GM12891 (cell line): ENCODE measurements around the gene TAF5.
"Not testable (repeated sequence)": the region's sequence is repeated elsewhere in the genome, so short reads cannot be mapped to it uniquely, and the experiment has no call there.

ENCODE experiments used
- DNase-seq: peaks from one replicate; pipeline ENCODE4 v3.0.0; 2011; ENCODE audit warnings: low spot score; ENCODE audit not compliant: insufficient read length
- FAIRE-seq: peaks from 2 replicates; lab custom pipeline; 2011; peaks lifted over from hg19 to GRCh38; lab: Jason Lieb, UNC
- PAX5 ChIP-seq: IDR thresholded peaks from 2 replicates; pipeline ENCODE4 v1.6.1; 2011; ENCODE audit warnings: low read length, moderate library complexity, mild to moderate bottlenecking; ENCODE audit not compliant: insufficient read depth, severe bottlenecking
- POLR2A ChIP-seq: IDR thresholded peaks from 2 replicates; pipeline ENCODE4 v1.6.1; 2011; ENCODE audit warnings: low read depth, low read length, control low read depth
- POLR2AphosphoS5 ChIP-seq: IDR thresholded peaks from 2 replicates; pipeline ENCODE4 v1.6.1; 2011; ENCODE audit warnings: low read depth, low read length, control low read depth
- POU2F2 ChIP-seq: IDR thresholded peaks from 2 replicates; pipeline ENCODE4 v1.6.1; 2011; ENCODE audit warnings: low read depth, mild to moderate bottlenecking, control low read depth, low read length, moderate library complexity
- SPI1 ChIP-seq: IDR thresholded peaks from 2 replicates; pipeline ENCODE4 v1.6.1; 2011; ENCODE audit warnings: low read depth, low read length, control low read depth
- TAF1 ChIP-seq: IDR thresholded peaks from 2 replicates; pipeline ENCODE4 v1.6.1; 2011; ENCODE audit warnings: low read depth, low read length, control low read depth

TAF5 gene

GRCh38 chr10:103355906-103356599, 11.7 kb upstream of the TAF5 start:
- no peak for DNase-seq
- FAIRE-seq, result no peak
- TF ChIP-seq POLR2AphosphoS5 (no peak), SPI1 (no peak), POLR2A (no peak), POU2F2 (no peak), TAF1 (no peak), PAX5 (no peak)

- not testable (repeated sequence) for FAIRE-seq, DNase-seq
Measured at GRCh38 chr10:103359493-103359892, 8.3 kb upstream of the TAF5 start.

- not testable (repeated sequence) for FAIRE-seq, DNase-seq
Measured at GRCh38 chr10:103360791-103361190, 7.0 kb upstream of the TAF5 start.

- FAIRE-seq (no peak), DNase-seq (no peak)
- no peak for TF ChIP-seq POLR2A
Measured at GRCh38 chr10:103367379-103367781, 396 bp upstream of the TAF5 start.

- no peak for TF ChIP-seq TAF1
- peak; percentile 66 for TF ChIP-seq SPI1
- no peak for TF ChIP-seq PAX5
- no peak for TF ChIP-seq POLR2AphosphoS5
- no peak for TF ChIP-seq POLR2A
- no peak for DNase-seq
- peak; percentile 90 for FAIRE-seq
Measured at GRCh38 chr10:103373544-103373943, 5.8 kb downstream of the TAF5 start.

- FAIRE-seq (peak; percentile 60), DNase-seq (no peak)
- TF ChIP-seq SPI1, result no peak
- TF ChIP-seq PAX5, result no peak
- no peak for TF ChIP-seq POU2F2
- TF ChIP-seq TAF1, result no peak
- no peak for TF ChIP-seq POLR2AphosphoS5
- TF ChIP-seq POLR2A, result no peak
Measured at GRCh38 chr10:103374263-103374662, 6.5 kb downstream of the TAF5 start.

GRCh38 chr10:103382769-103383168, 15.0 kb downstream of the TAF5 start:
- FAIRE-seq (peak; percentile 88), DNase-seq (no peak)
- TF ChIP-seq SPI1 (peak; percentile 63), POU2F2 (no peak)

- peak; percentile 59 for FAIRE-seq
- no peak for DNase-seq
- TF ChIP-seq TAF1, result no peak
- TF ChIP-seq SPI1, result no peak
- no peak for TF ChIP-seq POLR2AphosphoS5
- TF ChIP-seq POLR2A, result no peak
Measured at GRCh38 chr10:103394180-103394579, 26.4 kb downstream of the TAF5 start.

- DNase-seq (no peak), FAIRE-seq (no peak)
Measured at GRCh38 chr10:103395754-103396066, 27.9 kb downstream of the TAF5 start.

GRCh38 chr10:103396067-103396788, 28.5 kb downstream of the TAF5 start, which contains the start of the genes ATP5MK and PDCD11:
ATP5MK (minus strand) TSS chr10:103396475; CDS start chr10:103392457, 4,018 bp downstream.
PDCD11 (plus strand) TSS chr10:103396626; CDS start chr10:103398427, 1,801 bp downstream.
- DNase-seq, result peak; percentile 86
- TF ChIP-seq TAF1 (peak; percentile 64), POLR2AphosphoS5 (peak; percentile 96), POLR2A (peak; percentile 95), SPI1 (peak; percentile 19; the same call in 1 of the 2 replicates), POU2F2 (peak; percentile 11; the same call in 1 of the 2 replicates), PAX5 (peak; percentile 19)
- peak; percentile 99 for FAIRE-seq

More at GRCh38 chr10:103395754-103396066, 27.9 kb downstream of the TAF5 start:
- TF ChIP-seq POLR2AphosphoS5 (peak; percentile 15; the same call in 1 of the 2 replicates), POLR2A (0 out of 2 replicates have a peak, but pooled peaks have one; percentile 7), PAX5 (no peak)

GRCh38 chr10:103396789-103397087, 29.0 kb downstream of the TAF5 start:
- TF ChIP-seq POU2F2 (no peak), POLR2AphosphoS5 (no peak), POLR2A (no peak), PAX5 (no peak), SPI1 (no peak), TAF1 (no peak; the same call in 1 of the 2 replicates)
- no peak for DNase-seq
- no peak for FAIRE-seq
